Mesendoderm (in vitro differentiated cells): ENCODE measurements around the gene KPTN.

ENCODE experiments used
- DNase-seq: peaks from one replicate; pipeline ENCODE4 v3.0.0; 2013
- H2AK5ac ChIP-seq: 2 replicates; pipeline ENCODE4 v1.6.1; 2013; ENCODE audit warnings: low read length, inconsistent platforms
- H2BK120ac ChIP-seq: 2 replicates; pipeline ENCODE4 v1.6.1; 2013; ENCODE audit warnings: low read depth, mild to moderate bottlenecking, low read length, moderate library complexity, mixed read lengths
- H2BK15ac ChIP-seq: replicated peaks from 2 replicates; pipeline ENCODE4 v1.6.1; 2013; ENCODE audit warnings: low read depth, mild to moderate bottlenecking, moderate library complexity
- H2BK5ac ChIP-seq: 2 replicates; pipeline ENCODE4 v1.6.1; 2013; ENCODE audit warnings: low read length, inconsistent platforms
- H3K18ac ChIP-seq: 2 replicates; pipeline ENCODE4 v1.6.1; 2013; ENCODE audit warnings: mild to moderate bottlenecking, low read length, mixed read lengths
- H3K23ac ChIP-seq: one replicate; pipeline ENCODE4 v1.6.1; 2013; ENCODE audit warnings: low read length
- H3K27ac ChIP-seq: 2 replicates; pipeline ENCODE4 v1.5.1; 2013; ENCODE audit warnings: low read depth, mild to moderate bottlenecking, inconsistent platforms, low read length, moderate library complexity
- H3K27me3 ChIP-seq: 2 replicates; pipeline ENCODE4 v1.6.1; 2013; ENCODE audit warnings: low read length, control low read depth, mild to moderate bottlenecking, inconsistent platforms; ENCODE audit not compliant: insufficient read depth, poor library complexity
- H3K36me3 ChIP-seq: 2 replicates; pipeline ENCODE4 v1.6.1; 2013; ENCODE audit warnings: low read length, inconsistent platforms; ENCODE audit not compliant: control insufficient read depth, insufficient read depth
- H3K4ac ChIP-seq: one replicate; pipeline ENCODE4 v1.6.1; 2013; ENCODE audit warnings: low read depth, mild to moderate bottlenecking, low read length, moderate library complexity
- H3K4me1 ChIP-seq: 2 replicates; pipeline ENCODE4 v1.6.1; 2013; ENCODE audit warnings: low read depth, low read length, inconsistent platforms; ENCODE audit not compliant: control insufficient read depth
- H3K4me2 ChIP-seq: 2 replicates; pipeline ENCODE4 v1.6.1; 2013; ENCODE audit warnings: low read length
- H3K4me3 ChIP-seq: 2 replicates; pipeline ENCODE4 v1.5.1; 2013; ENCODE audit warnings: mild to moderate bottlenecking, low read length
- H3K56ac ChIP-seq: one replicate; pipeline ENCODE4 v1.6.1; 2013; ENCODE audit warnings: low read length
- H3K79me1 ChIP-seq: 2 replicates; pipeline ENCODE4 v1.6.1; 2013; ENCODE audit warnings: low read length, inconsistent platforms
- H3K79me2 ChIP-seq: 2 replicates; pipeline ENCODE4 v1.6.1; 2013; ENCODE audit warnings: mild to moderate bottlenecking, low read length; ENCODE audit not compliant: control insufficient read depth, insufficient read depth
- H3K9ac ChIP-seq: 2 replicates; pipeline ENCODE4 v1.6.1; 2013; ENCODE audit warnings: low read length, inconsistent platforms
- H4K5ac ChIP-seq: one replicate; pipeline ENCODE4 v1.6.1; 2013; ENCODE audit warnings: low read length
- H4K8ac ChIP-seq: one replicate; pipeline ENCODE4 v1.6.1; 2013; ENCODE audit warnings: low read depth, mild to moderate bottlenecking, control low read depth, low read length, moderate library complexity
- WGBS: extraction: QIAGEN DNeasy Blood & Tissue Kit; methylation state at CpG from one replicate; pipeline ENCODE4 v1.1.7; 2013; ENCODE audit warnings: low lambda C conversion rate, missing lambda C conversion rate; ENCODE audit not compliant: insufficient coverage; ENCODE audit errors: extremely low coverage; 5-methylcytosine and 5-hydroxymethylcytosine counted together

Gene KPTN

GRCh38 chr19:47433121-47433520, 50.9 kb downstream of the KPTN start:
- H3K23ac ChIP-seq = no peak overlapping the region
- no peaks in the 10 kb centered on the region for H3K79me2 ChIP-seq
- no CpG with 5 or more reads among the region's 1 CpG for whole genome bisulfite sequencing
- H3K4ac ChIP-seq = no peak overlapping the region
- H3K4me3 ChIP-seq = no peak overlapping the region
- no peak overlapping the region for H3K4me2 ChIP-seq
- peaks cover 3% of the 10 kb centered on the region for H3K4me1 ChIP-seq
- no peak overlapping the region for H3K9ac ChIP-seq
- H4K8ac ChIP-seq = no peak overlapping the region
- H2BK5ac ChIP-seq = no peak overlapping the region
- no peak overlapping the region for H2BK15ac ChIP-seq
- no peak for DNase-seq
- H3K27ac ChIP-seq = no peak overlapping the region
- no peaks in the 10 kb centered on the region for H3K79me1 ChIP-seq
- no peaks in the 10 kb centered on the region for H3K27me3 ChIP-seq
- no peak overlapping the region for H2AK5ac ChIP-seq
- no peak overlapping the region for H2BK120ac ChIP-seq
- H3K18ac ChIP-seq = no peak overlapping the region
- H3K36me3 ChIP-seq = no peaks in the 10 kb centered on the region
- no peak overlapping the region for H4K5ac ChIP-seq
- no peak overlapping the region for H3K56ac ChIP-seq

- no peak overlapping the region for H3K56ac ChIP-seq
- no peaks in the 10 kb centered on the region for H3K79me2 ChIP-seq
- no peak overlapping the region for H3K9ac ChIP-seq
- H2BK120ac ChIP-seq = no peak overlapping the region
- H3K4ac ChIP-seq = no peak overlapping the region
- DNase-seq = no peak
- H2AK5ac ChIP-seq = no peak overlapping the region
- peaks cover 3% of the 10 kb centered on the region for H3K4me1 ChIP-seq
- no peak overlapping the region for H3K27ac ChIP-seq
- H3K79me1 ChIP-seq = no peaks in the 10 kb centered on the region
- no peak overlapping the region for H4K8ac ChIP-seq
- no peaks in the 10 kb centered on the region for H3K27me3 ChIP-seq
- H3K4me2 ChIP-seq = no peak overlapping the region
- no peak overlapping the region for H3K4me3 ChIP-seq
- H3K36me3 ChIP-seq = no peaks in the 10 kb centered on the region
- H2BK5ac ChIP-seq = no peak overlapping the region
- no peak overlapping the region for H2BK15ac ChIP-seq
- no peak overlapping the region for H3K18ac ChIP-seq
- H3K23ac ChIP-seq = no peak overlapping the region
- no peak overlapping the region for H4K5ac ChIP-seq
These were observed 51.5 kb downstream of the KPTN start for GRCh38 chr19:47432499-47432898.

GRCh38 chr19:47432091-47432490, 51.9 kb downstream of the KPTN start:
- H2BK120ac ChIP-seq = no peak overlapping the region
- H3K23ac ChIP-seq = no peak overlapping the region
- no peak overlapping the region for H3K4me3 ChIP-seq
- H3K27ac ChIP-seq = no peak overlapping the region
- no peak overlapping the region for H3K9ac ChIP-seq
- no peak overlapping the region for H2AK5ac ChIP-seq
- H3K4me1 ChIP-seq = peaks cover 3% of the 10 kb centered on the region
- H4K8ac ChIP-seq = no peak overlapping the region
- H2BK15ac ChIP-seq = no peak overlapping the region
- no peak overlapping the region for H3K4me2 ChIP-seq
- H3K18ac ChIP-seq = no peak overlapping the region
- H2BK5ac ChIP-seq = no peak overlapping the region
- no peaks in the 10 kb centered on the region for H3K36me3 ChIP-seq
- no peaks in the 10 kb centered on the region for H3K79me1 ChIP-seq
- no peak overlapping the region for H3K56ac ChIP-seq
- no peak overlapping the region for H4K5ac ChIP-seq
- no peak for DNase-seq
- H3K27me3 ChIP-seq = no peaks in the 10 kb centered on the region
- H3K79me2 ChIP-seq = no peaks in the 10 kb centered on the region
- no peak overlapping the region for H3K4ac ChIP-seq
- no CpG with 5 or more reads among the region's 18 CpGs for WGBS

DNA sequence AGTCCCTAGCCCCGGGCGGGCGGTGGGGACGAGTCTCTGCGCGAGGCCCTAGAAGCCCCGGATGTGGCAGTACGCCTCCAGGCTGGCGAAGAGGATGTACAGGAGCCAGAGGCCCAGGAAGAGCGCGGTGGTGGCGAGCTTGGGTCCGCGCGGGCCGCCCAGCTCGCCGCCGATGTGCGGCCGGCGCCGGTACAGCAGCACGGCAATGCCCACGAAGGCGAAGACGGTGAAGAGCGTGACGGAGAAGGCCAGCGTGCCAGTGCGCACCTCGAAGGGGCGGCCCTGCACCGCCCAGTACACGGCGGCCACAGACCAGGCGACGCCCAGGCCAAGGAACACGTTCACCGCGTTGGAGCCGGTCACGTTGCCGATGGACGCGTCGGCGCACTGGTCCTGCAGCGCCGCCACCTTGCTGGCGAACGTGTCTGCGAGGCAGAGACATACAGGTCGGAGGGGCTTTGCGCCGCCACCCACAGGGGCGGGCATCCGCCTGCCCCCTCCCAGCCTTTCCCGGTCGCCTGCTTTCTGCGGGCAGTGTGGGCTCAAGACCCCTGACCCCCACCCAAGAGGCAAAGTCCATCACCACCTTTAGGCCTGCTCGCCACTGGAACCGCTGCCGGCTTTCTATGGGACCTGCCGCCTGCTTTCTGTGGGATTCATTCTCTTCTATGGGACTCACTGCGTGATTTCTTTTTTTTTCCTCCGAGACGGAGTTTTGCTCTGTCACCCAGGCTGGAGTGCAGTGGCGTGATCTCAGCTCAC, 53.8 kb downstream of the KPTN start:
- no peak overlapping the region for H2AK5ac ChIP-seq
- H2BK120ac ChIP-seq = no peak overlapping the region
- peak overlapping the region; percentile 95 for H3K56ac ChIP-seq
- H3K4me3 ChIP-seq = no peak overlapping the region
- H3K18ac ChIP-seq = no peak overlapping the region
- DNase-seq = peak; percentile 71
- H3K79me2 ChIP-seq = no peaks in the 10 kb centered on the region
- H3K9ac ChIP-seq = peak overlapping the region; percentile 63
- no peaks in the 10 kb centered on the region for H3K27me3 ChIP-seq
- no peak overlapping the region for H3K27ac ChIP-seq
- no peaks in the 10 kb centered on the region for H3K79me1 ChIP-seq
- no peak overlapping the region for H4K8ac ChIP-seq
- H4K5ac ChIP-seq = no peak overlapping the region
- H3K4me2 ChIP-seq = peak overlapping the region; percentile 61
- H3K4ac ChIP-seq = no peak overlapping the region
- H2BK15ac ChIP-seq = no peak overlapping the region
- no peak overlapping the region for H2BK5ac ChIP-seq
- no CpG with 5 or more reads among the region's 69 CpGs for WGBS
- H3K36me3 ChIP-seq = no peaks in the 10 kb centered on the region
- H3K4me1 ChIP-seq = peaks cover 3% of the 10 kb centered on the region
- H3K23ac ChIP-seq = peak overlapping the region; percentile 90

DNA sequence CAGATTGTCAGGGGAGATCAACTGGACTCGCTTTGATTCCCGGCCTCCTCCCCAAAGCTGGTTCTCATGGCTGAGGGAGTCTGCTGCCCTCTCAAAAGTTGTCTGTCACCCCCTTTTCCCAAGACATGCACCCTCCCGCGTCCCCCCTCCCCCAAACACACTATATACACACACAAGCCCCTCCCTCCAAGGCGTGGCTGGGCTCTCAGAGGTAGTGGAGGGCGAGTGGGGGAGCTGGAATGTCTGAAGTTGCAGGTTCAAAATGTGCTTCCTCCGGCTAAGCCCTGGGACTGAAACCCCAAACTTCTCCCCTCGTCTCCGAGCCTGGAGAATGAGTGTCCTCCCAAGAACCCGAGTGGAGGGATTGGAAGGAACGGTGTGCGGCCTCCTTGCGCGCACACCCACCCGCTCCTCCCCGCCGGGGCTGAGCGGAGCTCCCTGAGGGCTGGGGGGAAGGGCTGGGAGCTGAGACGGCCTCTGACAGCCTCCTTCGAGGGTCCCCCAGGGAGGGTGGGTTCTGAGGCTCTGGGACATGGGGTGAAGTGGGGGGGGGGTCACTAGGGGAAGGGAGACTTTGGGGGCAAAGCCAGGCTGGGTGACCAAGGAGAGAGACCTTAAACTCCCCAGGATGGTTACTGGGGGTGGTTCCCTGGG, 54.8 kb downstream of the KPTN start:
- Histone ChIP-seq H3K4ac (no peak overlapping the region), H3K79me1 (no peaks in the 10 kb centered on the region), H3K4me2 (peak overlapping the region; percentile 2), H4K8ac (no peak overlapping the region), H3K79me2 (no peaks in the 10 kb centered on the region), H3K4me1 (peaks cover 3% of the 10 kb centered on the region), H3K4me3 (no peak overlapping the region), H2AK5ac (no peak overlapping the region), H2BK5ac (no peak overlapping the region), H3K18ac (no peak overlapping the region), H2BK15ac (no peak overlapping the region), H2BK120ac (no peak overlapping the region), H4K5ac (no peak overlapping the region), H3K27ac (no peak overlapping the region), H3K9ac (peak overlapping the region; percentile 14), H3K27me3 (no peaks in the 10 kb centered on the region), H3K56ac (peak overlapping the region; percentile 95), H3K23ac (no peak overlapping the region), H3K36me3 (no peaks in the 10 kb centered on the region)
- WGBS = no CpG with 5 or more reads among the region's 20 CpGs
- peak; percentile 52 for DNase-seq
